ENCODE results near the gene GLIS2.

GLIS2 gene

GRCh38 chr16:4383591-4384444 is 68.0 kb downstream of the GLIS2 start:
- DNase-seq (ENCODE audit: low read depth) = no peak

GRCh38 chr16:4384509-4384942 is 68.7 kb downstream of the GLIS2 start:
- no peak for DNase-seq (ENCODE audit: low read depth)

- DNase-seq (ENCODE audit: low read depth) = no peak
These were observed 69.4 kb downstream of the GLIS2 start for GRCh38 chr16:4385066-4385788.

GRCh38 chr16:4385789-4386450 is 70.1 kb downstream of the GLIS2 start:
- DNase-seq (ENCODE audit: low read depth) = no peak

- DNase-seq (ENCODE audit: low read depth) = no peak
These were observed 70.6 kb downstream of the GLIS2 start for GRCh38 chr16:4386451-4386805.

- no peak for DNase-seq (ENCODE audit: low read depth)
These were observed 71.2 kb downstream of the GLIS2 start for GRCh38 chr16:4386951-4387565.

- no peak for DNase-seq (ENCODE audit: low read depth)
These were observed 71.9 kb downstream of the GLIS2 start for GRCh38 chr16:4387781-4388180.

GRCh38 chr16:4388271-4389021 is 72.6 kb downstream of the GLIS2 start:
- DNase-seq (ENCODE audit: low read depth) = no peak

Measured in GM04503 (cell line).